Amygdala (tissue), 56 donors: ENCODE data around the gene SLC29A2.

Experiments
- DNase-seq, 56 donors: peaks; one replicate each; lab custom pipeline; 2025; lab: John Stamatoyannopoulos, UW

The SLC29A2 gene

GRCh38 chr11:66335531-66336233 lies 35.9 kb downstream of the SLC29A2 start:
- DNase-seq = no peak

- DNase-seq = no peak
Observed at GRCh38 chr11:66334605-66335442, 36.7 kb downstream of the SLC29A2 start.

- DNase-seq = no peak
Observed at GRCh38 chr11:66333896-66334604, 37.5 kb downstream of the SLC29A2 start.

GRCh38 chr11:66333220-66333877 lies 38.2 kb downstream of the SLC29A2 start:
- no peak for DNase-seq

DNA sequence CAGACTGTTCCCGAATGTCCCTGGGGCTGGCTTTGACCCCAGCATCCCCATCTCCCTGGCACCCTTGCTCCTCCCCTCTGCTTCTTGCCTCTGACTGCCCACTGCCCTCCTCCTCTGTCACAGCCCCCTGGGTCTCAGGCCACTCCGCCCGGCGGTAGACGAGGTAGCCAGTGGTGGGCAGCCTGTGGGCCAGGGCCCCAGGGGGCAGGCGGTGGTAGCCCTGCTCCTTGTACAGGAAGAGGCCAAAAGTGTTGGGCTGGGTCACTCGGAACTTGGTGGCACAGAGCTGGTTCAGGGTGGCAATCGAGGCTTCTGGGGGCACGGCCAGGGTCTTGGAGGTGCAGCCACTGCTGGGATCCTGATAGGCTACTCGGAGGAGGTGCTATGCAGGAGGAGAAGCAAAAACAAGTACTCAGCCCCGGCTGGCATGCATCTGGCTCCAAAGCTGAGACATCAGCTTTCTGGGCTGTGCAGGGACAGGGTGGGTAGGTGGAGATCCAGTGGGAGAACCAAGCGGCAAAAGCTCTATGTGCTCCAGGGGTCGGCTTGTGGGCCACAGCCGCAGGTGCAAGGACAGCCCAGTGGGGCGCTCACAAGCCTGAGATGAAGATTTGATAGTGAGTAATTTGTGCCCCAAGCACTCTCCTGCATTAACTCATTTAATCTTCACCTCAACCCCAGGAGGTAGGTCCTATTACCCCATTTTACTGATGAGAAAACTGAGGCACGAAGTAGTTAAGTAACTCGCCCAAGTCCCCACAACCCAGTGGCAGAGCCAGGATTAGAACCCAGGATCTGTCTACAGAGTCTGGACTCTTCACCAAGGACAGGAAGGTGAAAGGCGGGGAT lies 39.0 kb downstream of the SLC29A2 start:
- DNase-seq = no peak

- no peak for DNase-seq
Observed at GRCh38 chr11:66331542-66332370, 39.8 kb downstream of the SLC29A2 start.

GRCh38 chr11:66330931-66331330 lies 40.6 kb downstream of the SLC29A2 start:
- no peak for DNase-seq

GRCh38 chr11:66329165-66329673 lies 42.3 kb downstream of the SLC29A2 start:
- DNase-seq = no peak

DNA sequence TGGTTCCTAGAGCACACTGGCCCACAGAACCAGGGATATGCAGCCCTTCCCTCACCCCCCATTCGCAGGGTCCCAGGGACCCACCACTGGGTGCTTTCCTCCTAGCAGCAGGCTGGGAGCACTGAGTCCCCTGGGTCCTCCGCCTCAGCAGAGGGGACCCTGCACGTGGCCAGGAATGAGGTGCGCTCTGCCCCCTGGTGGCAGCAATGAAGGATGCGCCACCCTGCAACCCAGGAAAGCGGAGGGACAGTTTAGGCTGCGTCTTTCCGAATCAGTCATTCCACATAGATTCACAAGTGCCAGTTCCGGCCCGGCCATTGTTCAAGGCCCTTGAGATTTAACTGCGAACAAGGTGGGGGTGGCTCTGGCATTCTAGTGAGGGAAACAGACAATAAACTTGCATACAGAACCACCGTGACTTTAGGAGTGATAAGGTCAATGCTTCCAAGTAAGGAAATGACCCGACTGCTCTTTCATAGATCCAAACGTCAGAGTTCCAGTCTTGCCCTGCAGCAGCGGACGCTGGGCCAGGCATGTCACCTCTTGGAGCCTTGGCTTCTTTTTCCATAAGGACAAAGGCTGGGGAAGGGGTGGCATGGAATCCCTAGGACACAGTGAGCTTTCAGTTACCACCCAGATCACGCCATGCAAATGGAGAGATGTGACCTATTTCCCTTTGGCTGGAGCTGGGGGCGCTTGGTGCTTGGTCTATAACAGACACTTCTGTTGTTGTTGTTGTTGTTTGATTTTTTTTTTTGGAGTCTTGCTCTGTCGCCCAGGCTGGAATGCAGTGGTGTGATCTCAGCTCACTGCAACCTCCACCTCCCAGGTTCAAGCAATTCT lies 43.0 kb downstream of the SLC29A2 start:
- peak in 50 of 56 donors; percentile 10 to 82 (median 56) for DNase-seq

- no peak for DNase-seq
Observed at GRCh38 chr11:66328031-66328301, 43.6 kb downstream of the SLC29A2 start.

- DNase-seq = no peak
Observed at GRCh38 chr11:66327171-66328030, 44.2 kb downstream of the SLC29A2 start.

GRCh38 chr11:66326261-66327111 lies 45.1 kb downstream of the SLC29A2 start:
- peak in 4 of 56 donors; percentile 10 to 31 (median 19) for DNase-seq

- no peak for DNase-seq
Observed at GRCh38 chr11:66325263-66325671, 46.3 kb downstream of the SLC29A2 start.

GRCh38 chr11:66324664-66325063 lies 46.9 kb downstream of the SLC29A2 start:
- no peak for DNase-seq

- no peak for DNase-seq
Observed at GRCh38 chr11:66323684-66324083, 47.9 kb downstream of the SLC29A2 start.
